ENCODE results near the gene MYRIP.

DNA sequence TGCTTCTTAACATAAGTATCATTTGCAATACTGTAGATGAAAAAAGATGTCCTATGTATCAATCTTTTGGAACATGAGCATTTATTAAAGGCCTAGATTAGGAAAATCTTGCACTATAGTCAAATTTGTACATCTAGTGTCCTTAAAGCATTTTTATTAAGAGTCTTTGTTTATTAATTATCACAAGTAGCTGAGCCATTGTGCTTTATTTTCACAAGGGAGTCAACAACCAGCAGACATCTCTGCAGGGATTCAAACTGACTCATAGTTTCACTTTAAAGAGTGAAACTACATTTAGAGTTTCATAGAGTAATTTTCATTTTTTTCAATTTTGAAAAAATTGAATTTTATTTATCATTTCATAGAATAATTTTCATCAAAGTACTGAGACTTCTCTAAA, 405.6 kb downstream of the MYRIP start:
- TF ChIP-seq POU2F2 (IDR thresholded peaks at IDR 0.05; ENCODE audit: low read depth, low read length) (no peak), POLR2AphosphoS5 (IDR thresholded peaks at IDR 0.05; ENCODE audit: low read depth, low read length) (no peak), POLR2A (IDR thresholded peaks at IDR 0.05; ENCODE audit: low read depth, low read length) (no peak), SPI1 (IDR thresholded peaks at IDR 0.05; ENCODE audit: low read depth, low read length) (no peak), PAX5 (IDR thresholded peaks at IDR 0.05; ENCODE audit: insufficient read depth, low read length, severe bottlenecking) (no peak), TAF1 (IDR thresholded peaks at IDR 0.05; ENCODE audit: low read depth, low read length) (no peak)

All from GM12891 (cell line).